SIG-M5 (cell line): Measurements from ENCODE around the gene IFNA16.
"Not testable (repeated sequence)": the region's sequence is repeated elsewhere in the genome, so short reads cannot be mapped to it uniquely, and the experiment has no call there.

Experiments
- DNase-seq: peaks from one replicate; lab custom pipeline; 2025; lab: John Stamatoyannopoulos, UW

Gene IFNA16

GRCh38 chr9:21194867-21195776 is 22.0 kb downstream of the IFNA16 start:
- DNase-seq, result not testable (repeated sequence)

- DNase-seq, result not testable (repeated sequence)
Measured at GRCh38 chr9:21187487-21187886, 29.6 kb downstream of the IFNA16 start, which contains the start of gene IFNA4. Gene IFNA4, minus strand, starts transcription at chr9:21187587. Its CDS starts 56 bp downstream, at chr9:21187531.

GRCh38 chr9:21182810-21183736 is 34.0 kb downstream of the IFNA16 start:
- not testable (repeated sequence) for DNase-seq

- DNase-seq, result no peak
Measured at GRCh38 chr9:21174671-21175070, 42.4 kb downstream of the IFNA16 start.

- DNase-seq, result no peak
Measured at GRCh38 chr9:21172156-21172555, 45.0 kb downstream of the IFNA16 start.

- no peak for DNase-seq
Measured at GRCh38 chr9:21171351-21171750, 45.8 kb downstream of the IFNA16 start.

- not testable (repeated sequence) for DNase-seq
Measured at GRCh38 chr9:21166560-21166959, 50.6 kb downstream of the IFNA16 start, which contains the start of gene IFNA21. Gene IFNA21, minus strand, starts transcription at chr9:21166660. Its CDS starts 48 bp downstream, at chr9:21166612.
